K562 (cell line): ENCODE results near the gene TIMM10. TPM values are rescaled to one million over a fixed set of nuclear protein-coding genes. Genes with fewer than 3 reads are reported as not detected.

ENCODE experiments used
- CXXC5 ChIP-seq: fragments of 250-450 bp; sonication (Bioruptor Pico); IDR thresholded peaks from 2 replicates; pipeline ENCODE4 v1.8.0; 2022; ENCODE audit warnings: inconsistent platforms, mild to moderate bottlenecking, moderate library complexity
- GTF2E2 ChIP-seq: fragments of 200-800 bp; sonication (Bioruptor generic); IDR thresholded peaks from 2 replicates; pipeline ENCODE4 v1.6.1; 2016; ENCODE audit warnings: missing genetic modification characterization, missing compliant biosample characterization
- HDGF ChIP-seq: fragments of 450-650 bp; IDR thresholded peaks from 2 replicates; pipeline ENCODE4 v1.6.1; 2016
- KLF10 ChIP-seq: fragments of 250-450 bp; sonication (Bioruptor Pico); IDR thresholded peaks from 2 replicates; pipeline ENCODE4 v1.6.1; 2021; ENCODE audit warnings: matching md5 sums
- MXD1 ChIP-seq: fragments of 250-450 bp; sonication (Bioruptor Pico); IDR thresholded peaks from 2 replicates; pipeline ENCODE4 v1.8.0; 2021; ENCODE audit warnings: borderline replicate concordance, mild to moderate bottlenecking, moderate library complexity; ENCODE audit not compliant: poor library complexity, severe bottlenecking
- PURB ChIP-seq: sonication (generic); formaldehyde crosslinking; IDR thresholded peaks from 2 replicates; pipeline ENCODE4 v1.9.0; 2021; ENCODE audit warnings: low read depth, mild to moderate bottlenecking, missing genetic modification reagents
- SPI1 ChIP-seq: IDR thresholded peaks from 2 replicates; pipeline ENCODE4 v1.6.1; 2011; ENCODE audit warnings: low read depth, low read length, control low read depth, borderline replicate concordance
- ZFP36 ChIP-seq: fragments of 150-350 bp; IDR thresholded peaks from 2 replicates; pipeline ENCODE4 v1.6.1; 2018; ENCODE audit warnings: low read length, low read depth; ENCODE audit not compliant: partially characterized antibody
- polyA plus RNA-seq, 8 experiments: library from polyadenylated mRNA; depleted of rRNA in 4 of 8; stranded (reverse) in 5 of 8; unstranded in 3 of 8; fragments of >200 nt; fragmentation: Nextera tagmentation in 2 of 8; fragmentation: Illumina TruSeq in 1 of 8; extraction: Ambion mirVana in 2 of 8; extraction: Trizol in 1 of 8; gene quantifications; 2 replicates each; pipeline versions ENCODE4 v1.2.1 to v1.2.3, GENCODE V29; 2011 to 2014; ENCODE audit warnings: inconsistent platforms in 1 of 8, missing spikeins in 1 of 8
- total RNA-seq, 7 experiments: library from RNA; depleted of rRNA in 6 of 7; stranded (reverse); fragments of >200 nt in 6 of 7; fragmentation: Illumina TruSeq in 2 of 7; extraction: Trizol in 2 of 7; gene quantifications; 2 replicates each; pipeline versions ENCODE4 v1.2.1 to v1.2.3, GENCODE V29; 2011 to 2021; ENCODE audit warnings: low replicate concordance in 1 of 7
- TF ChIP-seq, protein P1 (sequence below): fragments of 450-650 bp; IDR thresholded peaks from 2 replicates; pipeline ENCODE4 v1.6.1; 2016; ENCODE audit warnings: low read depth

The TIMM10 gene
- total and polyA plus RNA-seq, 9 of the 15 experiments (the other 6 are each of a cell fraction or from before 2014, with no cell fraction given): 109 to 553 (median 172) TPM

- TF ChIP-seq MXD1 (CRISPR knock-in tag) (peak; percentile 92), PURB (CRISPR knock-in tag) (no peak), HDGF (no peak), GTF2E2 (tag) (peak; percentile 74; the same call in 1 of the 2 replicates), KLF10 (no peak), CXXC5 (CRISPR knock-in tag) (peak; percentile 78; the same call in 1 of the 2 replicates), SPI1 (peak; percentile 47), ZFP36 (no peak)
- TF ChIP-seq, protein P1, sequence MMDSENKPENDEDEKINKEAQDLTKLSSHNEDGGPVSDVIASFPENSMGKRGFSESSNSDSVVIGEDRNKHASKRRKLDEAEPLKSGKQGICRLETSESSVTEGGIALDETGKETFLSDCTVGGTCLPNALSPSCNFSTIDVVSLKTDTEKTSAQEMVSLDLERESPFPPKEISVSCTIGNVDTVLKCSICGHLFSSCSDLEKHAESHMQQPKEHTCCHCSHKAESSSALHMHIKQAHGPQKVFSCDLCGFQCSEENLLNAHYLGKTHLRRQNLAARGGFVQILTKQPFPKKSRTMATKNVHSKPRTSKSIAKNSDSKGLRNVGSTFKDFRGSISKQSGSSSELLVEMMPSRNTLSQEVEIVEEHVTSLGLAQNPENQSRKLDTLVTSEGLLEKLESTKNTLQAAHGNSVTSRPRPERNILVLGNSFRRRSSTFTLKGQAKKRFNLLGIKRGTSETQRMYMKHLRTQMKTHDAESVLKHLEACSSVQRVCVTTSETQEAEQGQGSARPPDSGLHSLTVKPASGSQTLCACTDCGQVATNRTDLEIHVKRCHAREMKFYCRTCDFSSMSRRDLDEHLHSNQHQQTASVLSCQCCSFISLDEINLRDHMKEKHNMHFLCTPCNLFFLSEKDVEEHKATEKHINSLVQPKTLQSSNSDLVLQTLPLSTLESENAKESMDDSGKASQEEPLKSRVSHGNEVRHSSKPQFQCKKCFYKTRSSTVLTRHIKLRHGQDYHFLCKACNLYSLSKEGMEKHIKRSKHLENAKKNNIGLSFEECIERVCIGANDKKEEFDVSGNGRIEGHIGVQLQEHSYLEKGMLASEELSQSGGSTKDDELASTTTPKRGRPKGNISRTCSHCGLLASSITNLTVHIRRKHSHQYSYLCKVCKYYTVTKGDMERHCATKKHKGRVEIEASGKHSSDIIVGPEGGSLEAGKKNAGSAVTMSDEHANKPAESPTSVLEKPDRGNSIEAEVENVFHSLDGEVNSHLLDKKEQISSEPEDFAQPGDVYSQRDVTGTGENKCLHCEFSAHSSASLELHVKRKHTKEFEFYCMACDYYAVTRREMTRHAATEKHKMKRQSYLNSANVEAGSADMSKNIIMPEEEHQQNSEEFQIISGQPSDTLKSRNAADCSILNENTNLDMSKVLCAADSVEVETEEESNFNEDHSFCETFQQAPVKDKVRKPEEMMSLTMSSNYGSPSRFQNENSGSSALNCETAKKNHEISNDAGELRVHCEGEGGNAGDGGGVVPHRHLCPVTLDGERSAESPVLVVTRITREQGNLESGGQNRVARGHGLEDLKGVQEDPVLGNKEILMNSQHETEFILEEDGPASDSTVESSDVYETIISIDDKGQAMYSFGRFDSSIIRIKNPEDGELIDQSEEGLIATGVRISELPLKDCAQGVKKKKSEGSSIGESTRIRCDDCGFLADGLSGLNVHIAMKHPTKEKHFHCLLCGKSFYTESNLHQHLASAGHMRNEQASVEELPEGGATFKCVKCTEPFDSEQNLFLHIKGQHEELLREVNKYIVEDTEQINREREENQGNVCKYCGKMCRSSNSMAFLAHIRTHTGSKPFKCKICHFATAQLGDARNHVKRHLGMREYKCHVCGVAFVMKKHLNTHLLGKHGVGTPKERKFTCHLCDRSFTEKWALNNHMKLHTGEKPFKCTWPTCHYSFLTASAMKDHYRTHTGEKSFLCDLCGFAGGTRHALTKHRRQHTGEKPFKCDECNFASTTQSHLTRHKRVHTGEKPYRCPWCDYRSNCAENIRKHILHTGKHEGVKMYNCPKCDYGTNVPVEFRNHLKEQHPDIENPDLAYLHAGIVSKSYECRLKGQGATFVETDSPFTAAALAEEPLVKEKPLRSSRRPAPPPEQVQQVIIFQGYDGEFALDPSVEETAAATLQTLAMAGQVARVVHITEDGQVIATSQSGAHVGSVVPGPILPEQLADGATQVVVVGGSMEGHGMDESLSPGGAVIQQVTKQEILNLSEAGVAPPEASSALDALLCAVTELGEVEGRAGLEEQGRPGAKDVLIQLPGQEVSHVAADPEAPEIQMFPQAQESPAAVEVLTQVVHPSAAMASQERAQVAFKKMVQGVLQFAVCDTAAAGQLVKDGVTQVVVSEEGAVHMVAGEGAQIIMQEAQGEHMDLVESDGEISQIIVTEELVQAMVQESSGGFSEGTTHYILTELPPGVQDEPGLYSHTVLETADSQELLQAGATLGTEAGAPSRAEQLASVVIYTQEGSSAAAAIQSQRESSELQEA: no peak
Measured at GRCh38 chr11:57530596-57531507, at the start of gene TIMM10 (continued).
